Non-pigmented ciliary epithelial cell (primary cell): Measurements from ENCODE around the gene MUC6.
"Not testable (repeated sequence)": the region's sequence is repeated elsewhere in the genome, so short reads cannot be mapped to it uniquely, and the experiment has no call there.

Experiments used
- DNase-seq: peaks from one replicate; pipeline ENCODE4 v3.0.0-alpha.2; 2010; ENCODE audit warnings: low read depth

Gene MUC6

GRCh38 chr11:1024597-1025409 lies 11.7 kb downstream of the MUC6 start:
- no peak for DNase-seq

GRCh38 chr11:1023811-1024596 lies 12.5 kb downstream of the MUC6 start:
- no peak for DNase-seq

GRCh38 chr11:1022908-1023810 lies 13.4 kb downstream of the MUC6 start:
- DNase-seq: no peak

- no peak for DNase-seq
These were observed 14.1 kb downstream of the MUC6 start for GRCh38 chr11:1022411-1022810.

GRCh38 chr11:1020211-1020905 lies 16.2 kb downstream of the MUC6 start:
- DNase-seq: no peak

GRCh38 chr11:1019321-1019910 lies 17.1 kb downstream of the MUC6 start:
- no peak for DNase-seq

- DNase-seq: no peak
These were observed 18.4 kb downstream of the MUC6 start for GRCh38 chr11:1018091-1018490.

- no peak for DNase-seq
These were observed 19.1 kb downstream of the MUC6 start for GRCh38 chr11:1017269-1018005.

GRCh38 chr11:1016610-1017126 lies 19.9 kb downstream of the MUC6 start:
- not testable (repeated sequence) for DNase-seq

- DNase-seq: no peak
These were observed 20.5 kb downstream of the MUC6 start for GRCh38 chr11:1015826-1016545.

- no peak for DNase-seq
These were observed 21.5 kb downstream of the MUC6 start for GRCh38 chr11:1015064-1015463.

- no peak for DNase-seq
These were observed 22.2 kb downstream of the MUC6 start for GRCh38 chr11:1014276-1014675.

- DNase-seq: no peak
These were observed 22.9 kb downstream of the MUC6 start for GRCh38 chr11:1013631-1013935.

GRCh38 chr11:1012740-1013630 lies 23.5 kb downstream of the MUC6 start:
- no peak for DNase-seq

GRCh38 chr11:1012291-1012690 lies 24.2 kb downstream of the MUC6 start:
- no peak for DNase-seq

GRCh38 chr11:1011320-1011698 lies 25.2 kb downstream of the MUC6 start:
- no peak for DNase-seq

GRCh38 chr11:1010551-1011319 lies 25.8 kb downstream of the MUC6 start:
- no peak for DNase-seq

- DNase-seq: no peak
These were observed 26.5 kb downstream of the MUC6 start for GRCh38 chr11:1009991-1010390.
